ENCODE measurements around the gene ZMAT3. TPM values are rescaled to one million over a fixed set of nuclear protein-coding genes. Genes with fewer than 3 reads are reported as not detected.
"Not testable (repeated sequence)": the region's sequence is repeated elsewhere in the genome, so short reads cannot be mapped to it uniquely, and the experiment has no call there.

Gene ZMAT3
- total RNA-seq, 1 donor, result 47.0 TPM

DNA sequence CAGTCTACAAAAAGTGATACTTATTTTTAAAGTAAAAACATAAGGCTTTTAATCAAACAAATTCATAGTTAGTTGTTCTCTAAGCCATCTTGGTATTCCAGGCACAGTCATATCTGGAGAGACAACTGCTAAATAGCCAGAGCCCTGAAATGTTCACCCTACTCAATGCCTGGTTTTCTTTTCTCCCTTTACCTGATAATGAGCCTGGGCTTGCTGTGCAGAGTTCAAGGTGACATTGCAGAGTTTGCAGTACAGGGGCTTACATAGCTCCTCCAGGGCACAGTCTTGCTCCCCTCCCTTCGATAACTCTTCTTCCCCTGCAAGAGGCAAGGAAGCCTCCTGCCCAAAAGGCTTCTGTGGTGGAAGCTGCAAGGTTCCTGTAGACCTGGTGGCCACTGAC, 4.3 kb downstream of the ZMAT3 start:
- Histone ChIP-seq H3K27me3 (ENCODE audit: insufficient read depth, low read length) (no peaks in the 10 kb centered on the region), H3K36me3 (ENCODE audit: insufficient read depth, low read length) (peaks cover 36% of the 10 kb centered on the region), H3K4me2 (ENCODE audit: insufficient read depth, low read length) (no peak overlapping the region), H3K27ac (ENCODE audit: low read depth, low read length) (no peak overlapping the region), H3K4me1 (ENCODE audit: insufficient read depth, low read length) (peaks cover 19% of the 10 kb centered on the region), H2AFZ (ENCODE audit: low read length) (no peak overlapping the region), H3K9me3 (ENCODE audit: low read depth, low read length) (no peaks in the 10 kb centered on the region), H3K4me3 (ENCODE audit: insufficient read depth, low read length) (no peak overlapping the region), H4K20me1 (ENCODE audit: insufficient read depth, low read length) (peaks cover 19% of the 10 kb centered on the region), H3K79me2 (ENCODE audit: insufficient read depth, low read length) (peaks cover 97% of the 10 kb centered on the region)
- TF ChIP-seq, protein P1, sequence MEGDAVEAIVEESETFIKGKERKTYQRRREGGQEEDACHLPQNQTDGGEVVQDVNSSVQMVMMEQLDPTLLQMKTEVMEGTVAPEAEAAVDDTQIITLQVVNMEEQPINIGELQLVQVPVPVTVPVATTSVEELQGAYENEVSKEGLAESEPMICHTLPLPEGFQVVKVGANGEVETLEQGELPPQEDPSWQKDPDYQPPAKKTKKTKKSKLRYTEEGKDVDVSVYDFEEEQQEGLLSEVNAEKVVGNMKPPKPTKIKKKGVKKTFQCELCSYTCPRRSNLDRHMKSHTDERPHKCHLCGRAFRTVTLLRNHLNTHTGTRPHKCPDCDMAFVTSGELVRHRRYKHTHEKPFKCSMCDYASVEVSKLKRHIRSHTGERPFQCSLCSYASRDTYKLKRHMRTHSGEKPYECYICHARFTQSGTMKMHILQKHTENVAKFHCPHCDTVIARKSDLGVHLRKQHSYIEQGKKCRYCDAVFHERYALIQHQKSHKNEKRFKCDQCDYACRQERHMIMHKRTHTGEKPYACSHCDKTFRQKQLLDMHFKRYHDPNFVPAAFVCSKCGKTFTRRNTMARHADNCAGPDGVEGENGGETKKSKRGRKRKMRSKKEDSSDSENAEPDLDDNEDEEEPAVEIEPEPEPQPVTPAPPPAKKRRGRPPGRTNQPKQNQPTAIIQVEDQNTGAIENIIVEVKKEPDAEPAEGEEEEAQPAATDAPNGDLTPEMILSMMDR (IDR thresholded peaks at IDR 0.05; ENCODE audit: extremely low read depth, low read depth, low read length), result no peak
- DNase-seq (ENCODE audit: insufficient read length, low spot score, missing footprints), result peak; percentile 21

DNA sequence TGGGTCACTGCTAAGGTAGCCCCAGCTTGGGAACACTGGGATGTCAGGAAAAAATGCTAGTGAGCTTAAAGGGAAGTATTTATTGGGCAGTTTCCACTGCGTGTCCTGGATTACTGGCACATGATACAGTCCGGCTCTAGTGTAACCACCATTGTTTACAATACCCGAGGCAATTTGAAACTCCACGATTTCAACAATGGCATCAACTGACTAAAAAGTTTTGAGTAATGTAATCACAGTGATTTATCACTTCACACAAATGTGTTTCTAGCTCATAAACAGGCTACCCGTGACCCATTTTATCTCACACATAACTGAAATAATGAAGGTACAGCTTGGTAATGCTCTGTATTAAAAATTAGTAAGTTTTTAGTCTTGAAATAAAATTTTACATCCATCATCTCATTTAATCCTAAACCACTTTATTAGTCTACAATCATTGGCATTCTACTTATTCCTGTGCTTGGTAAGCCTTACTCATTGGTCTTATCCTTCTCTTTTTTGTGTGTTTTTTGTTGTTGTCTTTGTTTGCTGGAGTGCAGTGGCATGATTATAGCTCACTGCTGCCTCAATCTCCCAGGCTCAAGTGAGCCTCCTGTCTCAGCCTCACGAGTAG, 7.6 kb downstream of the ZMAT3 start:
- no peak for DNase-seq (ENCODE audit: insufficient read length, low spot score, missing footprints)
- Histone ChIP-seq H3K27ac (ENCODE audit: low read depth, low read length) (no peak overlapping the region), H3K4me3 (ENCODE audit: insufficient read depth, low read length) (no peak overlapping the region), H3K27me3 (ENCODE audit: insufficient read depth, low read length) (no peaks in the 10 kb centered on the region), H3K36me3 (ENCODE audit: insufficient read depth, low read length) (peaks cover 42% of the 10 kb centered on the region), H2AFZ (ENCODE audit: low read length) (no peak overlapping the region), H3K4me2 (ENCODE audit: insufficient read depth, low read length) (no peak overlapping the region), H3K4me1 (ENCODE audit: insufficient read depth, low read length) (peaks cover 8% of the 10 kb centered on the region), H3K9me3 (ENCODE audit: low read depth, low read length) (no peaks in the 10 kb centered on the region), H3K79me2 (ENCODE audit: insufficient read depth, low read length) (peaks cover 99% of the 10 kb centered on the region), H4K20me1 (ENCODE audit: insufficient read depth, low read length) (peaks cover 23% of the 10 kb centered on the region)
- TF ChIP-seq, protein P1 (IDR thresholded peaks at IDR 0.05; ENCODE audit: extremely low read depth, low read depth, low read length), result no peak

DNA sequence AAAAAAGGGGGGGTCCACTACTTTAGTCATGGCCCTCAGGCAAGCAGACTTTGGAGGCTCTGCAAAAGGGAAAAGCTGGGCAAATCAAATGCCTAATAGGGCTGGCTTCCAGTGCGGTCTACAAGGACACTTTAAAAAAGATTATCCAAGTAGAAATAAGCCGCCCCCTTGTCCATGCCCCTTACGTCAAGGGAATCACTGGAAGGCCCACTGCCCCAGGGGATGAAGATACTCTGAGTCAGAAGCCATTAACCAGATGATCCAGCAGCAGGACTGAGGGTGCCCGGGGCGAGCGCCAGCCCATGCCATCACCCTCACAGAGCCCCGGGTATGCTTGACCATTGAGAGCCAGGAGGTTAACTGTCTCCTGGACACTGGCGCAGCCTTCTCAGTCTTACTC, 15.3 kb downstream of the ZMAT3 start:
- Histone ChIP-seq H3K36me3 (ENCODE audit: insufficient read depth, low read length) (peaks cover 5% of the 10 kb centered on the region), H4K20me1 (ENCODE audit: insufficient read depth, low read length) (peaks cover 21% of the 10 kb centered on the region), H3K27ac (ENCODE audit: low read depth, low read length) (no peak overlapping the region), H3K4me1 (ENCODE audit: insufficient read depth, low read length) (no peaks in the 10 kb centered on the region), H2AFZ (ENCODE audit: low read length) (no peak overlapping the region), H3K9me3 (ENCODE audit: low read depth, low read length) (no peaks in the 10 kb centered on the region), H3K79me2 (ENCODE audit: insufficient read depth, low read length) (peaks cover 88% of the 10 kb centered on the region), H3K4me2 (ENCODE audit: insufficient read depth, low read length) (no peak overlapping the region), H3K4me3 (ENCODE audit: insufficient read depth, low read length) (no peak overlapping the region), H3K27me3 (ENCODE audit: insufficient read depth, low read length) (no peaks in the 10 kb centered on the region)
- DNase-seq (ENCODE audit: insufficient read length, low spot score, missing footprints), result no peak
- TF ChIP-seq, protein P1 (IDR thresholded peaks at IDR 0.05; ENCODE audit: extremely low read depth, low read depth, low read length), result no peak

DNA sequence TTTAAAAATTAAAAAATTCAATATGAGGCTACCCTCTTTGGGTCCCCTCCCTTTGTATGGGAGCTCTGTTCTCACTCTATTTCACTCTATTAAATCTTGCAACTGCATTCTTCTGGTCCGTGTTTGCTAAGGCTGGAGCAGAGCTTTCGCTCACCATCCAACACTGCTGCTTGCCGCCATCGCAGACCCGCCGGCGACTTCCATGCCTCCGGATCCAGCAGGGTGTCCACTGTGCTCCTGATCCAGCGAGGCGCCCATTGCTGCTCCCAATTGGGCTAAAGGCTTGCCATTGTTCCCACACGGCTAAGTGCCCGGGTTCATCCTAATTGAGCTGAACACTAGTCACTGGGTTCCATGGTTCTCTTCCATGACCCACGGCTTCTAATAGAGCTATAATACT, 17.0 kb downstream of the ZMAT3 start:
- H3K4me1 ChIP-seq (ENCODE audit: insufficient read depth, low read length); DNase-seq (ENCODE audit: insufficient read length, low spot score, missing footprints); H3K36me3 ChIP-seq (ENCODE audit: insufficient read depth, low read length); H3K4me2 ChIP-seq (ENCODE audit: insufficient read depth, low read length); H3K27ac ChIP-seq (ENCODE audit: low read depth, low read length); H3K9me3 ChIP-seq (ENCODE audit: low read depth, low read length); H2AFZ ChIP-seq (ENCODE audit: low read length); H3K4me3 ChIP-seq (ENCODE audit: insufficient read depth, low read length); H3K27me3 ChIP-seq (ENCODE audit: insufficient read depth, low read length): not testable (repeated sequence)
- Histone ChIP-seq H4K20me1 (ENCODE audit: insufficient read depth, low read length) (peaks cover 24% of the 10 kb centered on the region), H3K79me2 (ENCODE audit: insufficient read depth, low read length) (peaks cover 88% of the 10 kb centered on the region)
